GM23338 (cell line): ENCODE measurements around the gene CLCN2.

Source experiments
- CREB1 ChIP-seq: fragments of 250-450 bp; sonication (Bioruptor Pico); IDR thresholded peaks from 2 replicates; pipeline ENCODE4 v1.5.0; 2020; ENCODE audit warnings: low read depth, mild to moderate bottlenecking, moderate library complexity
- ETS1 ChIP-seq: IDR thresholded peaks from 2 replicates; pipeline ENCODE4 v1.6.1; 2016; ENCODE audit warnings: antibody characterized with exemption
- EZH2 ChIP-seq: fragments of 200-600 bp; sonication (generic); IDR thresholded peaks from one replicate; pipeline ENCODE4 v1.8.0; 2017; ENCODE audit warnings: antibody characterized with exemption, mild to moderate bottlenecking, low read depth; ENCODE audit not compliant: unreplicated experiment
- EZH2phosphoT487 ChIP-seq: fragments of 200-600 bp; sonication (generic); IDR thresholded peaks from one replicate; pipeline ENCODE4 v1.8.1; 2018; ENCODE audit warnings: antibody characterized with exemption; ENCODE audit not compliant: unreplicated experiment
- JUNB ChIP-seq: IDR thresholded peaks from one replicate; pipeline ENCODE4 v1.6.1; 2016; ENCODE audit warnings: antibody characterized with exemption; ENCODE audit not compliant: unreplicated experiment
- POLR2AphosphoS5 ChIP-seq: IDR thresholded peaks from 2 replicates; pipeline ENCODE4 v1.6.1; 2016; ENCODE audit warnings: antibody characterized with exemption, low read depth
- REST ChIP-seq: IDR thresholded peaks from one replicate; pipeline ENCODE4 v1.6.1; 2018; ENCODE audit warnings: antibody characterized with exemption; ENCODE audit not compliant: unreplicated experiment
- STAT1 ChIP-seq: IDR thresholded peaks from one replicate; pipeline ENCODE4 v1.6.1; 2016; ENCODE audit warnings: antibody characterized with exemption; ENCODE audit not compliant: unreplicated experiment
- ZNF114 ChIP-seq: fragments of 250-450 bp; sonication (Bioruptor Pico); IDR thresholded peaks from 2 replicates; pipeline ENCODE4 v1.5.0; 2020; ENCODE audit warnings: mild to moderate bottlenecking, moderate library complexity
- ZNF331 ChIP-seq: fragments of 250-450 bp; sonication (Bioruptor Pico); IDR thresholded peaks from 2 replicates; pipeline ENCODE4 v1.5.0; 2020; ENCODE audit warnings: low read depth, mild to moderate bottlenecking, moderate library complexity
- TF ChIP-seq, protein P1 (sequence below), 2 experiments: fragments of 200-600 bp in 1 of 2; sonication (generic) in 1 of 2; conservative IDR thresholded peaks; 2 replicates each; pipeline versions ENCODE4 v1.5.1 to v1.6.1; 2016 to 2017; ENCODE audit warnings: antibody characterized with exemption in 2 of 2, low read depth in 2 of 2, mild to moderate bottlenecking in 2 of 2, moderate library complexity in 1 of 2

- TF ChIP-seq, protein P1, sequence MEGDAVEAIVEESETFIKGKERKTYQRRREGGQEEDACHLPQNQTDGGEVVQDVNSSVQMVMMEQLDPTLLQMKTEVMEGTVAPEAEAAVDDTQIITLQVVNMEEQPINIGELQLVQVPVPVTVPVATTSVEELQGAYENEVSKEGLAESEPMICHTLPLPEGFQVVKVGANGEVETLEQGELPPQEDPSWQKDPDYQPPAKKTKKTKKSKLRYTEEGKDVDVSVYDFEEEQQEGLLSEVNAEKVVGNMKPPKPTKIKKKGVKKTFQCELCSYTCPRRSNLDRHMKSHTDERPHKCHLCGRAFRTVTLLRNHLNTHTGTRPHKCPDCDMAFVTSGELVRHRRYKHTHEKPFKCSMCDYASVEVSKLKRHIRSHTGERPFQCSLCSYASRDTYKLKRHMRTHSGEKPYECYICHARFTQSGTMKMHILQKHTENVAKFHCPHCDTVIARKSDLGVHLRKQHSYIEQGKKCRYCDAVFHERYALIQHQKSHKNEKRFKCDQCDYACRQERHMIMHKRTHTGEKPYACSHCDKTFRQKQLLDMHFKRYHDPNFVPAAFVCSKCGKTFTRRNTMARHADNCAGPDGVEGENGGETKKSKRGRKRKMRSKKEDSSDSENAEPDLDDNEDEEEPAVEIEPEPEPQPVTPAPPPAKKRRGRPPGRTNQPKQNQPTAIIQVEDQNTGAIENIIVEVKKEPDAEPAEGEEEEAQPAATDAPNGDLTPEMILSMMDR (conservative IDR thresholded peaks at IDR 0.05; ENCODE audit: low read depth in 2 of 2): no peak
- TF ChIP-seq POLR2AphosphoS5: no peak
- TF ChIP-seq JUNB: no peak
- no peak for TF ChIP-seq CREB1 (CRISPR knock-in tag)
- no peak for TF ChIP-seq EZH2
- no peak for TF ChIP-seq EZH2phosphoT487
- no peak for TF ChIP-seq ZNF331 (CRISPR knock-in tag)
- no peak for TF ChIP-seq REST
- TF ChIP-seq STAT1: no peak
- no peak for TF ChIP-seq ETS1
- TF ChIP-seq ZNF114: no peak
Observed at GRCh38 chr3:184372911-184373310, 11.5 kb upstream of the CLCN2 start.
